PC-9 (cell line): ENCODE results near the gene UBTD1.

Experiments
- EZH2 ChIP-seq: fragments of 200-600 bp; sonication (generic); IDR thresholded peaks from 2 replicates; pipeline ENCODE4 v1.8.0; 2017; ENCODE audit warnings: antibody characterized with exemption, low read depth
- TF ChIP-seq, protein P1 (sequence below): fragments of 200-600 bp; sonication (generic); conservative IDR thresholded peaks from 2 replicates; pipeline ENCODE4 v1.6.1; 2017; ENCODE audit warnings: mixed run types, antibody characterized with exemption, mild to moderate bottlenecking, moderate library complexity

DNA sequence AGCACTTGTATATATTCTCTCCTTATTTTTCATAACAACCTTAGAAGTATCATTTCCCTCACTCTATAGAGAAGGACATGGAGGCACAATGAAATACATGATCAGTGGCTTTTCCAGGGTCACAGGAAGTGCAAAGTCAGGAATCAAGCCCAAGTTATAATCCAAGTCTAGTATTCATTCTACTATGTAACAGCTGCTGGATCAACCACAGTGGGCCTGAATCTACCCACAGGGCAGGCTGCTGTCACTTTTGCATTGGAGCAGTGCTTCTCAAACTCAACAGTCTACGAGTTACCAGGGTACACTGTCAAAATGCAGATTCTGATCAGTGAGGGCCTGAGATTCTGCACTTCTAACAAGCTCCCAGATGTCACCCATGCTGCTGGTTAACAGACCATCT is 34.5 kb upstream of the UBTD1 start:
- TF ChIP-seq, protein P1, sequence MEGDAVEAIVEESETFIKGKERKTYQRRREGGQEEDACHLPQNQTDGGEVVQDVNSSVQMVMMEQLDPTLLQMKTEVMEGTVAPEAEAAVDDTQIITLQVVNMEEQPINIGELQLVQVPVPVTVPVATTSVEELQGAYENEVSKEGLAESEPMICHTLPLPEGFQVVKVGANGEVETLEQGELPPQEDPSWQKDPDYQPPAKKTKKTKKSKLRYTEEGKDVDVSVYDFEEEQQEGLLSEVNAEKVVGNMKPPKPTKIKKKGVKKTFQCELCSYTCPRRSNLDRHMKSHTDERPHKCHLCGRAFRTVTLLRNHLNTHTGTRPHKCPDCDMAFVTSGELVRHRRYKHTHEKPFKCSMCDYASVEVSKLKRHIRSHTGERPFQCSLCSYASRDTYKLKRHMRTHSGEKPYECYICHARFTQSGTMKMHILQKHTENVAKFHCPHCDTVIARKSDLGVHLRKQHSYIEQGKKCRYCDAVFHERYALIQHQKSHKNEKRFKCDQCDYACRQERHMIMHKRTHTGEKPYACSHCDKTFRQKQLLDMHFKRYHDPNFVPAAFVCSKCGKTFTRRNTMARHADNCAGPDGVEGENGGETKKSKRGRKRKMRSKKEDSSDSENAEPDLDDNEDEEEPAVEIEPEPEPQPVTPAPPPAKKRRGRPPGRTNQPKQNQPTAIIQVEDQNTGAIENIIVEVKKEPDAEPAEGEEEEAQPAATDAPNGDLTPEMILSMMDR = no peak
- TF ChIP-seq EZH2 = no peak
